HTERT RPE-1 (cell line): Measurements from ENCODE around the gene LHFPL3.
"Not testable (repeated sequence)": the region's sequence is repeated elsewhere in the genome, so short reads cannot be mapped to it uniquely, and the experiment has no call there.

Experiments
- in situ Hi-C: fragments of 300-500 bp; cut with MboI; formaldehyde crosslinking; loops from 4 replicates; pipeline ENCODE4 v1.14.3; 2020; ENCODE audit warnings: low sequenced_read_pairs

Gene LHFPL3

GRCh38 chr7:104328296-104328969, at the start of gene LHFPL3:
TSS of gene LHFPL3 (plus strand) at chr7:104328603.
- in situ Hi-C loops = no loop called here

- in situ Hi-C loops = not testable (repeated sequence)
Measured at GRCh38 chr7:104281685-104282084, 46.7 kb upstream of the LHFPL3 start.

DNA sequence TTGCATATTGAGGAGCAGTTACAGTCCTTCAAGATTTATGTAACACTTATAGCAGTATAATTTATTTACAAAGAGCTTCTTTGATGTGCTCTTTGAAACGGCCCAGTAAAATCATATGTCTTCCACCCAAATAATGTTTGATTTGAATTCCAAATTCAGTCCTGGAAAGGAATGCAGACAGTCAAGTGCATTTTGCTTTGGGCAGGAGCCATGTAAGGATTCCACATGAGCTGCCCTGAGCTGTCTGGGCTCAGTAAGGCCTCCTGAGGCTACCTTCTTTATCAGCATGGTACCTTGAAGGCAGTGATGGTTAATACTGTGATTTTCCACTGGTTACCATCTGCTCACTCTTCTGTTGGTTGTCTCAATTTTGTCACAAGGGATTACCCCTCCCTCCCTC, 41.6 kb upstream of the LHFPL3 start:
- in situ Hi-C loops = no loop called here

DNA sequence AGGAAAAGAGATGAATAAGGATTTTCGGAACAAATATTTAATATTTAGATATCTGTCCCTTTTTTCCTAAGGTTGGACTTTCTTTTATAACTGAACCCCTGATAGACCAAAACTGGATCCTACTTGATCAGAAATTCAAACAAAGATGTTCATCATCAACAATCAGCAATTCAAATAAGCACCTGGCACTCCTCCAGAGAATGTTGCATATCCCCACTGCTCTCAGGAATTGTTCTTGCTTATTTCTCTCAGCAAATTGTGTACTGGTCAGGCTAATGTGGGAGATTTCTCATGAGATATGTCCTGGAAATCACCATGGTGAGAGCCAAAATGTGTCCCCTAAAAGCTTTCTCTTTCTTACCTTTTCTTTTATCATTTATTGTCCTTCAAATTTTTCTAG, 40.3 kb upstream of the LHFPL3 start:
- in situ Hi-C loops = no loop called here

GRCh38 chr7:104294291-104294690, 34.1 kb upstream of the LHFPL3 start:
- in situ Hi-C loops = no loop called here

DNA sequence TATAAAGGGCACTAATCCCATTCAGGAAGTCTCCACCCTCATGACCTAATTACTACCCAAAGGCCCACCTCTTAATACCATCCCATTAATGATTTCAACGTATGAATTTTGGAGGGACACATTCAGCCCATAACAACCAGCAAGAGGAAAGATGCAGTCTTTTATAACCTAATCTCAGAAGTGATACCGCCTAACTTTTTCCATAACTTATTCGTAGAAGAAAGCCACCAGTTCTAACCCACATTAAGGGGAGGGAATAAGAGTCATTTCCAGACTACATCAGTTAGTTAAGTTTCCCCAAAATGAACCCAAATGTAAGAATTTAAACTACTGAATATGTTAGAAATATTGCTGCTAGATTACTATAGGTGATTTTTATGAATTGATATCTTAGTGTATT, 32.1 kb upstream of the LHFPL3 start:
- in situ Hi-C loops = no loop called here

DNA sequence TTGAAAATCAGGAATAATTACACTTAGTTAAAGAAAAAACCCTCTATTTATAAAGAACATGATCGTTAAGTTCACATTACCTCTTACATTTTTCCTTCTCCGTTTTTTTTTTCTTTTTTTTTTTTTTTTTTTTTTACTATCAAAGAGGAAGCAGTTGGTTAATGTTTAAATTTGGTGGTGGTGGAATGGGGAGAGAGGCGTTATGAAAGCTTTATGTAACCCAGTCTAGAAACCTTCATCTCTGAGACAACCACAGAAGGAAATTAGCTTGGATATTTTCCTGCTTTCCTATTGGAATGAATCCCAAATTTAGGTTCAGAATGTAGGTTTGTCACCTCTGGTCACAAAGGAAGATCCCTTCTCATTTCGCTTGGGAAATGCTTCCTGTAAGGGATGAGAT, 31.5 kb upstream of the LHFPL3 start:
- in situ Hi-C loops = no loop called here

DNA sequence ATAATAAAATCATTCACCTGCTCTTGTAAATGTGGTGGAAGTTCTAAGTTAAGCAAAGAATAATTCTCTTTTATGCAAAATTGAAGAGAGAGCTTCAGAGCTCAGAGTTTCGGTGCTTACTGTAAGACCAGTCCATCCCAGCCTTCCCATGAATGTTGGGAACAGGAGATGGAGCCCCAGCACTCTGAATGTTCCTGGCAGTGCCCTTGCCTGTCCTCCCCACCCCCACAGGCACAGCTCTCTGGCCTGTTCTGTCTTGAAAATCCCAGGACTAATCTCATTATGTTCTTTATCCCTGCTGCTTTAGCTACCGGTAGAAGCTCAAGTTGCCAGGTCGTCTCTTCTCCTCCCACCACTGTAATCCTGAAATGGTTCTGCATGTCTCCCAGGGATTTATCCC, 29.1 kb upstream of the LHFPL3 start:
- in situ Hi-C loops = no loop called here

DNA sequence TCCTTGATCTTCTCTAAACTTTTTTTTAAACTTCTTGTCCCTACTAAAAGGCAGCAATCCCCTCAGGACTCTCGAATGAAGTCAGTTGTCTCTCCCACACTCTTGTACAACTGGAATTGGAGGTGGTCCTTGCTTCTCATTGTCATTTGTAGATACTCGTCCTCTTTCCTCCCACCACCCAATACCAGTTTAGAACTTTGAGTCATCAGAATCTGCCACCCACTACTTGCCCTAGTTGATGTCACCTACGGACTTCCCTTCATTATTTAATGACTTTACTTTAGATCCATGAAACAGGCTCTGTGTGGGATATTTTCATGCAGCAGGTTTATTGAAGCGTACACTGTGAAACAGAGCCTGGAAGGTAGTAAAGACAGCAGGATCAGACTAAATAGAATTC, 28.6 kb upstream of the LHFPL3 start:
- in situ Hi-C loops = no loop called here

DNA sequence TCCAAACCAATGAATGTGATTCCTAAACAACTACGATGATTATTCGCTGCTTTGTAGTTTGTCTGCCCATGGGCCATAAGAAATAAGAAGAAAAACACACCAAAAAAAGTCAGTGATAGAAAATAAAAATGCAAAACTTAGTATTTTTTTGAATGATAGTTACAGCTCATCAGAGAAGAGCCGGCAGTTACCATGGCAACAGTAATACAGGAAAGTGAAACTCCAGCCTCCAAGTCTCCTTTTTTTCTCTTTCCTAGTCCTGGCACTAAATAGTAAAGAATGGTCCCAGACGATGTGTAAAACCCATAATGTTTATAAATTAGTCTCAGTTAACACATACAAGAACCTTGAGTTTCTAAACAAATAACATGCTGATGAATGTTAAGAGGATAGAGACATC, 21.6 kb upstream of the LHFPL3 start:
- in situ Hi-C loops = no loop called here

DNA sequence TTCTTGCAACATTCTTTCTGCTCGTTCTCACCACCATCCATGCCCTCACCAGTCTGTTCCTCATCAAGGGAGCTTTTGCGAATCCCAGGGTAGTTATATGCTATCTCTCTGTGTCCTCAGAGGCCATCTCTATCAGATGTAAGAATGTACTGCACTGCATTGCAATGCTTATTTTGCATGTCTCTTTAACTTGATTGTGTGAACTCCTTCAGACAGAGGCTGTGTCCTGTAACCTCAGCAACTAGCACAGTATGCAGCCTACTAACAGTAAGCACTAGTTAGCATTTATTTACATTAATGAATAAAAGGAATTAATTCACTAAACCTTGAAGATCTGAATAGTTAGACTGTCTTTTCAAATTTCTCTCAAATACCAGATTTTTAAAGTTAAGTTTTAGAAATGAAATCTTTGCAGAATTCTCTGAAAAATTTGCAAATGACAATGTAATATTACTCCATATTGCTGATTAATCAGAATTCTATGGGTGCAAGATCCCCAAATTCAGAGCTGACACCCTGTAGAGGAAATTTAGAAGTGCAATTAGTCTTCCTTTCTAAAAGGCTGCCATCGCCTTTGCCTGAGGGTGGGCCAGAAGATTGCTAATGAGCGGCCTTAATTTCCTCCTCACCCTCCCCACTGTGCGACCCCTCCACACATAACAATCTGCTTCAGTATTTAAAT, 10.3 kb upstream of the LHFPL3 start:
- in situ Hi-C loops = no loop called here

- in situ Hi-C loops = no loop called here
Measured at GRCh38 chr7:104327534-104327933, 869 bp upstream of the LHFPL3 start.

DNA sequence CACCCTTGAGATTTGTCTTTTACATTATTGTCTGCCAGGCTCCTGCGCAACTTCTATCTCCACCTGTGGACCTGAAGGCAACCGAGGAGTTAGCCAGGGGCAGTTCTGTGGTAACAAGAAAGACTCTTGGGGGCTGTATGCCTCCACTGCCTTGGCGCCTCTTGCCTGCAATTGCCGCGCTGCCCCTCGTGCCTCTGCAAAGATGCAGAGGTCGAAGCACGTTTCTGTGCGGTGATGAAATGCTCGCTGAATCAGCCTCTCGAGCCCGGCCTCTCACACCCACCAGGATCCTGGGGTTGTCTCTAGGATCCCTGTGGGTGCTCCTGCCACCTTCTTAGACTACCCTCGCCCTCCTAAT, 486 bp upstream of the LHFPL3 start:
- in situ Hi-C loops = no loop called here

DNA sequence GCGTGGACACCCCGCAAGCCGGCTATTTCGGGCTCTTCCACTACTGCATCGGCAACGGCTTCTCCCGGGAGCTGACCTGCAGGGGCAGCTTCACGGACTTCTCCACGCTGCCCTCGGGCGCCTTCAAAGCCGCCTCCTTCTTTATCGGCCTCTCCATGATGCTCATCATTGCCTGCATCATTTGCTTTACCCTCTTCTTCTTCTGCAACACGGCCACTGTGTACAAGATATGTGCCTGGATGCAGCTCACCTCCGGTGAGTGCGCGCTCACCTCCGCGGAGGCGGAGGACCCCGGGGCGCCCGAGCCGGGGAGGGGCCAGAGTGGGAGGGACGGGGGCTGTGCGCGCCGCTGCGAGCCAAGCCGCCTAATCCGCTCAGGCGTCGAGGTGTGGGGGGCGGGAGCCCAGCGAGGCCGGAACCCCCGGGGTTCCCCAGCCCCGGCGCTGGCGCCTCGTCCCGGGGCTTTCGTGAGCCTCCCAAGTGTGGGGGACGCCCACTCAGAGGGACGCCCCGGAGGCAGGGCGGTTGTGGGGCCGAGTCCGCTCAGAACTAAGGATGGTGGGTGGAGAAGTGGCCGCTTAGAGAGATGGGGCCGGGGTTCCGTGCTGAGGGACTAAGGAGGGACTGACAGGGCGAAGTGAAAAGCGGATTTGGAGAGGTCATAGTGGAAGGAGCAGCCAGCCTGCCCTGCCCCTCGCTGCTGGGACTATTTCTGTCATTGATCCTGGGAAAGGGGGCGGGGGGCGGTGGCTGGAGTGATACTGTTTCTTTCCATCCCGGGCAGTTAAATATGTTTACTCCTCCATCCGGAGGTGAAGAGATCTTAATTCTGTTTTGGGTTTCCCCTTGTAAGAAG, 795 bp downstream of the LHFPL3 start:
- in situ Hi-C loops = no loop called here

DNA sequence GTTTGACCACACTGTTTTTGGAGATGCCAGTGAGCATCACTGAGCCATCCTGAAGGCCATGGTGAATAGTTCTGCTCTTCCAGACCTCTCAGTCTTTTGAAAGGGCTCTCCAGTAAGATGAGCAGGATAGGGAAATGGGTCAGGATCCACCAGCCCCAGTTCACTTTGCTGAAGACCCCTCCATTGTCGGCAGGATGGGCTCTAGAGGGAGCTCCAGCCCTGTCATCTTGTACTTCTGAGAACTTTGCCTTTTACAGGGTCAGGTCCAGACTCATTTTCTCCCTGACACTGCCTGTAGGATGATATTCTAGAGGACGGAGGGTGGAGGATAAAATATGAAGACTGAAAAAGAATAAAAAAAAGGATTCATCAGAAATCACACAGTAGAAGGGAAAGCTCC, 13.1 kb downstream of the LHFPL3 start:
- in situ Hi-C loops = no loop called here

DNA sequence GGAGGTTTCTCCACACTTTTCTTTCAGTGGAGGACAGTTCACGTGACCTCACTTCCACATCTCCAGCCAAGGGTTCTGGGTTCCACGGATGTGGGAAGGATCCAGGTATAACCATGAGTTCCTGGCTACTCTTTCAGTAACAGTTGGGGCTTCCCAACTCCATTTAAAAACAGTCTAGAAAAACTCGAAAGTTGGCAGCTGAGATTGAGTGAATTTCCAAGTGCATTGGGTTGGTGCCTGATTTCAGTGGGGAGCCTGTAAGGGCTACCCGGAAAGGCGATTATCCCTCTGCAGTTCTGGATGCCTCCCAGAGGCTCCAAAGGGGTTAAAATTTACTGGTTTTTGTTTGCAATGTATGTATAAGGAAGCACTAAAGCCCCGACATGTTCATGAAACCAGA, 24.3 kb downstream of the LHFPL3 start:
- in situ Hi-C loops = no loop called here

GRCh38 chr7:104357166-104357565, 28.8 kb downstream of the LHFPL3 start:
- in situ Hi-C loops = no loop called here

GRCh38 chr7:104358446-104359132, 30.2 kb downstream of the LHFPL3 start:
- in situ Hi-C loops = no loop called here

DNA sequence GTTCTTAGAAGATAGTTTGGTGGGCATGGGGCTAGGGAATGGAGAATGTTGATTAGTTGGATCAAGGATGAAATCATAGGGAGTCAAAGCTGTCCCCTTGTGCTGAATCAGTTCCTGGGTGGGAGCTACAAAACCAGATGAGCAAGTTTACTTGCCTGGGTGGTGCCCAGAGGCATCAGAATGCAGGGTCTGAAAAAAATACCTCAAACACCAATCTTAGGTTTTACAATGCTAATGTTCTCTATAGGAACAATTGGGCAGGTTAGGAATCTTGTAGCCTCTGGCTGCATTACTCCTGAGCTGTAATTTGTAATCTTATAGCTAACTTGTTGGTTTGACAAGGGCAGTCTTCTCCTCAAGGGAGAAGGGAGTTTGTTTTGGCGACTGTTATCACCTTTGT, 34.4 kb downstream of the LHFPL3 start:
- in situ Hi-C loops = no loop called here

GRCh38 chr7:104363355-104363754, 35.0 kb downstream of the LHFPL3 start:
- in situ Hi-C loops = no loop called here

DNA sequence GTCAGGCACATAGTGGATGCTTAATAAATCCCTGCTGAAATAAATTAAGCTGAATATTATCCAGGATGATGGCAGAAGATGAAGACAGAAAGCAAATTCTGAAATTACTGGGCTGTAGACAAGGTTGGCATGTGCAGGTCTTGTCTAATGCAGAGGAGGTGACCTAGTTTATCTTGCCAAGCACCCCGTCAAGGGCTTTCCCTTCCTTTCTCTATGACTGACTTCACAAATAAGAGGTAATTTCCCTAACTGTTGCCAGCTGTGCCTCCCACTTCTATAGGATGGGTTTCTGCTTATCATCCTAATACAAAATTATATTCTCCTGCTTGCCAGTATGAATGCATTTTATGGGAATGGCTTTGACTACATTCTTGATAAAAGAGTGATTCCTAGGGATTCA, 38.0 kb downstream of the LHFPL3 start:
- in situ Hi-C loops = no loop called here
